Retina (tissue), 1 donor: ENCODE measurements around the gene ERP27.

ENCODE experiments used
- DNase-seq: peaks from one replicate; pipeline ENCODE4 v3.0.0-alpha.2; 2016

ERP27 gene

DNA sequence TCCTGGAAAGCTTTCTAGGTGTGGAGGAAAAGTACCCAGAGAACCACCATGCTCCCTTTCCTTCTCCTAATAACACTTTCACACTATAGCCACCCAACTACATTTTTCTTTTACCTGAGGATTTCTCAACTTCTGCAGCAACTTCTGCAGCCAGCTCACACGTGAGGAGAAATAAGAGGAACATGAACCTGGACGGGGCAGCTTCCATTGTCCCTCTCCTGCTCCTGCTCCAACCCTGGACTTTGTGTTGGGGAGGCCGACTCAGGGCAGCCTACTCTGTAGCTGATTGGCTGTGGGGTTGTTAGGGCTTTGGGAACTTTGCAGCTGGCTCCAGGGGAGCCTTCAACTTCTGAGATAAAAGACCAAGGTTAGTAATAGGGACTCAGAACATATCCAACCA lies at the start of gene ERP27:
Gene ERP27, minus strand, starts transcription at position 237 of the 400 bp plus-strand sequence. Its CDS starts 29 bp downstream, at position 208.
- DNase-seq = no peak

DNA sequence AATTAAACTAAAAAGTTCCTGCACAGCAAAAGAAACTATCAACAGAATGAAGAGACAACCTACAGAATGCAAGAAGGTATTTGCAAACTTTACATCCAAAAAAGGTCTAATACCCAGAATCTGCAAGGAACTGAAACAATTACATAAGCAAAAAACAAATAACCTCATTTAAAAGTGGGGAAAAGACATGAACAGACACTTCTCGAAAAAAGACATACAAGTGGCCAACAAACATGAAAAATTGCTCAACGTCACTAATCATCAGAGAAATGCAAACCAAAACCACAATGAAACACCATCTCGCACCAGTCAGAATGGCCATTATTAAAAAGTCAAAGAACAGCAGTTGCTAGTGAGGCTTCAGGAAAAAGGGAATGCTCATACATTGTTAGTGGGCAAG lies 49.7 kb upstream of the ERP27 start:
- no peak for DNase-seq

DNA sequence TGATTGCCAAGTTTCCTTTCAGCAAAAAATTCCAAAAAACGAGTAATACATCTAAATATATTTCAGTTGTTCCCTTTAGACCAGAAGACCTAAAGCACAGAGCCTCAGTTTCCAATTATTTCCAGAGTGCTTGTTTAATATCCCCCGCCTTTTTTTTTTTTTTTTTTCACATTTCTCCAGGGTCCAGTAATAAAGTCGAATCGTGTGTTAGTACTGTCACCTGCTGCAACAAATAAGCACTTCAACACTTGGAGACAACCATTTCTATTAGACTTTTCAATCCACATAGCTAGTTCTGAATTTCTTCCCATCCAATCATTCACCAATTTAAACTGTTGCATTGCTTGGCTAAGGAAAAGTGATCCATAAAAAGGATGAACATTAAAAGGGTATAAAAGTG lies 48.1 kb upstream of the ERP27 start:
- no peak for DNase-seq

DNA sequence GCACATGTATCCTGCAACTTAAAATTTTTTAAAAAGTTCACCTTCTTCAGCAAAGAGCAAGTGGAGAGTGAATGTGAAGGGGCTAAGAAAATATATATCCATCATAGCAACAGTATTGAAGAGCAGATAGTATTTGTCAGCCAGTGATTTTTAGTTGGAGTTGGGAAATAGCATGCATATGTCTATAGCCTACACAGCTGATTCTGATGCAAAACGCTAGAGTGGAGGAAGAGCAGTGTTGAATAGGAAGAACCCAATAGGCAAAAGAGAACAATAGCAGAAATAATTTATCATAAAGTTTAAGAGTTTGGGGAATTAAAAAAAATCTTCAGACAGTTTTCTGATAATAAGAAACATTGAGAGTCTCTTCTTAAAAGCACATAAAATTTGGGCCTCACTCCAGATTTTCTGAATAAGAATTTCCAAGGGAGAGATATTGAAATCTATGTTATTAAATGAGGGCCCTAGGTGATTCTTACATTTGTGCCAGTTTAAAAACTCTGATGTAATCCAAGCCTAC lies 46.5 kb upstream of the ERP27 start:
- DNase-seq = no peak

DNA sequence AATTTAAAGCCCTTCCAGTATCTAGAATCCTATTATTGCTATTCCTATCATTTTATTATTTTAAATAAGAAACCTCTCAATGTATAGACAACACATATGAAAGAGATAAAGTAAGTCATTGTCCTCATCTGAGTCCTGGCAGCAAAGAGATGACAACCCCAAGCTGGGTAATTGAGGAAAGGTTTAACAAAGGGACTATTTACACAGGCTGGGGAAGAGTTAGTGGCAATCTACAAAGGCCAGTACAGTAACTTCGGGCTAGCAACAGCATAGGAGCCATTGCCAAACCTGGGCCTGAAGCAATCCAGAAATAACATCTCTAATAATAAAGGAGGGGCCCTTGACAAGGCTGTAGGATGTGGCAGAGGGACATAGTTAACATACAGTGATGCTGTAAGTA lies 45.7 kb upstream of the ERP27 start:
- DNase-seq = no peak

DNA sequence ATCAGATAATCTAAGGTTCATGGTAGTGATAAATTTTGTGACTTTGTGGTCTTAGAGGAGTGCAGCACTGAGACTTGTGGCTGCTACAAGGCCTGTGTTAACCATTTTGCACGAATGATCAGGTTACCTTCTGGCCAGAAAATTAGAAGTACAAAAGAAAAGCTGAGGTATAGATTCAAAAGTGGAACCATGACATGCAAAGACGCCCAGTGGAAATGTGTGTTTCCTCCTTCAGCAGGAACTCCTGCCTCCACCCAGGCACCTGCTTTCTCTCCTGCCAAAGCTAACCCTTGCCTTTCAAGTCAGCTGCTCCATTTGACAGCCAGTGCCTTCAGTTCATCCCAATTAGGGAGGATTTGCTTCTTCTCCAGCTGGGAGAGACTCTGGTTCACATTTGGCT lies 44.7 kb upstream of the ERP27 start:
- no peak for DNase-seq

DNA sequence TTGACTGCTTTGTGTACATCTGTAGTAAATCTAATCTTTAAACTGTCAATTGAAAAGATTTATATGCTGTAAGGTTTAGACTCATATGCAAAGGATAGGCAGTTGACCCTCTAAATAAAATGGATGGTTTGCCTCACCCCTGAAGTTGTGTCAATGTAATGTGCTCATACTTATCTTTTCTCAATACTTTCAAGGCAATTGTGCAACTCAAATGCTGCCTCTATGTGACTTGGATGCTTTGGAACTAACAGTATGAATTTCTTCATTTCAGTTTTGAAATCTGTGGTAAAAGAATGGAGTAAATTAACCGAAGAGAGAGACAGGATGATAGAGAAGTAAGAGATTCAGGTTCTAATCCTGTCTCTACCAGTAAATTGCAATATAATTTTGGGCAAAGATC lies 44.2 kb upstream of the ERP27 start:
- no peak for DNase-seq

DNA sequence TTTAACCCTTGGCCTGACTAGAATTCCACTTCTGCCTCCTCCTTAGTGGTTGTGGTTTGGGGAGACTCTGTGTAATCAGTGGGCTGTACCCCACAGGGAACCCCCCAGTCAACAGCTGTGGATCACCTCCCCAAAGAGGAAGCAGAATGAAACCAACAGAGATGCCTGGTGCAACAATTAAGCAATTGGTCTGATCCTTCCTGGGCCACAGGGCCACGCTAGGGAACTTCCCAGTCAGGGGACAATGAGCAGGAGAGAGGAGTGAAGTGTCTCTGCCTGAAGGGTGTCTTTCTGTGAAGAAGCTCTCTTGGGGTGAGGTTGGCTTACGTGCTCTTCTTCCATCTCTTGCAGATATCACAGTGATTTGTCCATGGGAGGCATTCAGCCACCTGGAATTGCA lies 42.7 kb upstream of the ERP27 start:
- DNase-seq = no peak

DNA sequence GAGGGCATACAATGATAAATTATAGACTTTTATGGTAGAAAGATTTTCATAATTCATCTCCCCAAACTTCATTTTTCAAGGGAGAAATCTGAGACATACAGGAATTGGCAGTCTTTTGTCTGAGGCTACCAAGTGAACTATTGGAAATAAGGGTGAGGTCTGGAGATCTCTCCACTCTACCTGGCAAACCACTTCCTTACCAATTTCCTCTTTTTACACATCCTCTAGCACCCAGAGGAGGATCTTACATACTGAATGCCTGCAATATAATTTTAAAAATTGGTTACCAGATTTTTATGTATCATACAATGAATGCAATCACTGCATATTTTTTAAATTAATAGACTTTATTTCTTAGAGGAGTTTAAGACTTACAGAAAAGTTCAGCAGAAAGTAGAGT lies 41.1 kb upstream of the ERP27 start:
- DNase-seq = no peak

DNA sequence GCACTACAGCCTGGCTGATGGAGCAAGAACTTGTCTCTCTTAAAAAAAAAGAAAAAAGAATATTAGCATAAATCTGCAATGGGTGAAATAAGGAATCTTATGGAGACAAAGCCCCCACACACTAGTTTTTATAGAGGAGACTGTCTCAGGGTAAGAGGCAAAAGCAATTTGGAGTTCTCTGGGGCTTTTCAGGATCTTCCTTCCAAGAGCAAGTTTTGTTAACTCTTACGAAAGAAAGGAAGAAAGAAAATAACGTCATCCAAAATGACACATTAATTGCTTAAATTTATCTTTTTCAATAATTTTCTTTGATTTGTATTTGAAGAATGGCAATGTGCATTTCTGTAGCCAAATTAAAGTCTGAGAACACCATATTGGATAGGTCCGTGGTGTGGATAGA lies 38.3 kb upstream of the ERP27 start:
- DNase-seq = no peak

DNA sequence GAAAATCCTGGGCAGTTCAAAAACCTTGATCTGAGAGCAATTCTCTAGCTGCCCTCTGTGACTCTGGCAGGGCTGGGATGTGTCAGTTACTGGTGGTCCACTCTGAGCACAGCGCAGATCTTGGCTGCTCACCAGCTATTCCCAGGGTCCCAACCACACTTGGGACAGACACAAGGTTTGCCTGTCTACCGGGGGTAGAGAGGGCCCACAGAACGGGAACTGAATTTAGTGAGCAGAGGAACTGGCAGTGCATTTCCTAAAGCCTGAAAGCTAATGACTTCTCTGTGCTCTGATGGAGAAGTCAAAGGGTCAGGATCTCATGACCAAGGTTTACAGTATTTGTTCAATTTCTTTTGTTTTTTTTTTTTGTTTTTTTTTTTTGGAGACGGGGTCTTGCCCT lies 37.1 kb upstream of the ERP27 start:
- DNase-seq = no peak

DNA sequence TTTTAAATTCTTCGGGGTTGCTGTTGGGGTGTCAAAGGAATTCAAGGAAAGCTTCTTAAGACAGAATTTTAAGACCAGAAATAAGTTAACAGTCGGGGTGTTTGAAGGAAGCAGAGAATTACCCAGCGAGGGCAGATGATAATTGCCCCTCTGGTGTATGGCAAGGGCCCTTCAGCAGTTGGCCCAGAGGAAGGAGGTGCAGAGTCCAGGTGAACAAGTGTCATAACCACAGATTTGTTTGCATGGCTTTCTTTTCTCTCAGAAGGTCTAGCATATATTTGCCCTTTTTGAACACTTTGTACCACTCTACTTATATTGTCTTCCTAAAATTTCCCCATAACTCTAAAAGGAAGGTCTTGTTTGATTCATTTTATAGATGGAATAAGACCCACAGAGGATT lies 36.3 kb upstream of the ERP27 start:
- no peak for DNase-seq

DNA sequence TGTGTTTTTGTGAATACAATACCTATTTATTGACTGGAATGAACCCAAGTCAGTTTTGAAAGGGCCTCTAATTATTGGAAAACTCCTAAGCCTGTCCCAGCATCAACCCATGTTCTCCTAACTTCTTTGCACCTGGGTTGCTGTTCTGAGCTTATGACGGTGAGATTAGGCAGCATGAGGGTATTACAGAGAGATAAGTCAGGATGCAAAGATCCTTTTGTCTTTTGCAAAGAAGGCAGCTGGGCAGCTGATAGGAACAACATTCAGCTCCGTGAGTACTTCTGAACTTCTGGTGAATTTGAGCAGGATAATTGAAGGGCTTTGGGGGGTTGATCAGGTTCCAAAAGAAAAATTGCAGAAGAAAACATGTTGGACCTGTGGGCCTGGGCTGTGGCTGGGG lies 34.5 kb upstream of the ERP27 start, which contains the start of gene PDE6H:
Gene PDE6H, plus strand, starts transcription at position 227 of the 400 bp plus-strand sequence. CDS start 4,971 bp downstream, outside the sequence.
- DNase-seq = no peak

DNA sequence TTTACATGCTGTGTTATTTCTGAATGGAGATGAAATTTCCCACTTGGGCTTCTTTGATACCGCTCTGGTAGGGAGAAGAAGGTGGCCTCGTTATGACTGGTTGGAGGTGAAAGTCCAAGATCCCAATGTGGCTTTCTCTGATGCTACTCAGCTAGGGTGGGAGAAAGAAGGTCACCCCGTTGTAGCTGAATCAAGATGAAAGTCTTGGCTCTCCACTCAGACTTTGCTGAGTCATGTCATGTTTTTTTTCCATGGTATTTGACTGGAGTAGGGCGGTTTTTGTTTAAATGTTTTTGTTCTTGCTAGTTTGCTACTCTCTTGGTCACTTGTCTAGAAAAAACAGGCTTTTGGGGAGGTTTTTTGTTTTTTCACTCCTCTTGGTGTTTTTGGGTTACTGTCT lies 32.1 kb upstream of the ERP27 start:
- no peak for DNase-seq

DNA sequence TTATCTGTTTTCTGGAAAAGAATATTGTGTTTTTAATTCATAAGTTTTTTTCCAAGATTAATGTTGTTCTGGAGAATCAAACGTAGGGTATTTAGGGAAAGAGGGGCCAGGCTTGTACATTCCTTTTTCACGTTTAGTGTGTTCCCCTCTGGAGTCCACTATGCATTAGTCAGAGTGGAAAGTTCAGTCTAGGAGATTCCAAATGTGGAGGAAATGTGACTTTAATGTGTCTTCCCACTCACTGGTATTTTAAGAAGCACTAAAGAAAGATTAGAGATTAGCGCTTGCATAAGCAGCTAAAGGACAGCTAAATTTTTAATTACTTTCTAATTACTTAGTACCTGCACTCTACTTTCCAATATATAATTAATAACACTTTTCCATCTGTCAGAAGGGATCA lies 30.1 kb upstream of the ERP27 start:
- no peak for DNase-seq

DNA sequence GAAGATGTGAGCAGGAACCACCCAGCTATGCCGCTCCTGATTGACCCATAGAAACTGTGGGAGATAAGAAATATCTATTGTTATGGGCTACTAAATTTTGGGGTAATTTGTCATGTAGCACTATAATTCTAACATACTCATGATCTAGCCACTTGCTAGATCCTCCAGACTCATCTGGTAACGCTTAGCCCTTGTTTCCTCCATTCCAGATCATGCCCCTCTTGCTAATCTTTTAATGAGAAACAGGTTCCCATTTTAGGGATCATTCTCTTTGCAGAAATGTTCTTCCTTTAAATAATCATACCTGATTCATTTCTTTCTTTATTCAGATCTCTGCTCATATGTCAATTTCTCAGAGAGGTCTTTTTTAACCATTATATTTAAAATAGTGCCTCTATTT lies 26.9 kb upstream of the ERP27 start:
- DNase-seq = no peak

DNA sequence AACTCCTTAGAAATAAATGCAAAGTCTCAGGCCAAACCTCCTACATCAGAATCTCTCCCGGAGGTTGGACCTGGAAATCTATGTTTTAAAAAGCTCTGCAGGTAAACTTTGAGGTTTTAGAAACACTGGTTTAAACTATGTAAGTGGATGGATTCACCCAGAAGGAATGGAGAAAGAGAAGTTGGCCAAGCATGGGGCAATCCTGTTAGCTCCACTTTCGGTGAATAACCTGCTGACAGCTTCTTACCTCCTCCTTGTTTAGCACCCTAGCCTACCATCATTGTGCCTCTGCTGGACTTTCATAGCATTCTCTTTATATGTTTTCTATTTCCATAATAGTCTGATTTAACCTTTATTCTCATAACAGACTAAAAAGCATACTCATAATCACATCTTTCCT lies 26.1 kb upstream of the ERP27 start:
- no peak for DNase-seq

DNA sequence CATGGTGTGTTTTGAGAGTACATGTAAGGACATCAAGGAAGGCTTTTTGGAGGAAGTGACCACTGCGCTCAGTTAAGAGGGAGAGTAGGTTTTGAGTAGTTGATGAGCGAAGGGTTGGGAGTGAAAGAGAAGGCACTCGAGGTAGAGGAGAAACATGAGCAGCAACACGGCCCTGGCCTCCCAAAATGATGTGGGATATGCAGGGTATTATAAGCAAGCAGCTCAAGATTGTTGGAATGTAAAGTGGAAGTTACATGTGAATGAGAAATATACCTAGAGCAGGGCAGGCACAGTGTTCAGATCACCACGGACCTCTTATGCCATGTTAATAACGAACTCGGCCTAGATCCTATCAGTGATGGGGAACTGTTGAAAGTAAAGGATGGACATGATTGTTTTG lies 25.2 kb upstream of the ERP27 start:
- no peak for DNase-seq

DNA sequence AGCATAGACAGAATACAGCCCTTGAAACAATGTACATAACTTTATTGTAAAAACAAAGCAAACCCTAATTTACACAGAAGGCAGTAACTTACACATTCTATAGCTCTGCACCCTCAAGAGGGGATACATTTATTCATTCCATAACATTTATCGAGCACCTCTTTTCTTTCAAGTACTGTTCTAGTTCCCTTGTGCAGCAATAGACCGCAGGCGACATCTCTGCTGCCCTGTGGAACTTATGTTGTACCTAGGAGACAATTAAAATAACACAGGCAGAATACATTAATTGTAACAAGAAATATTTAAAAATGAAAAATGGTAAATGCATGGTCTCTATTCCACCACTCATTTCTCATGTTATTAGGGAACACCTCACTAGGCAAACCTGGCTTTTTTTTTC lies 24.5 kb upstream of the ERP27 start:
- no peak for DNase-seq

DNA sequence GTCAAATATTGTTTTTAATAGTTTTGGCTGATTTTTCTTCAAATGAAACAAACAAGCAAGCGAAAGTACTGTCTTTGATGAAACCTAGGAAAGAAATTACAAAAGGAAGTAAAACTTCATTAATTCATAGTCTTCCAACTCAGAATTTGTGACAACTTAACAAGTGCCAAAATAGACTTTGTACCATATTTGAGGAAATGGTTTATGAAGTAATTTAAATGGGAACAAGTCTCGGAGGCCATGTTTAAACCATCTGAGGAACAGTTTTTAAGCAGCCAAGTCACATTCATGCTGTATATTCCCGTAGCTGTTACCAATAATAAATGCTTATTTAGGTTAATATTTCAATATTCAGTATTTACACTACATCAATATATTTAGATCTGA lies 23.8 kb upstream of the ERP27 start:
- DNase-seq = no peak

DNA sequence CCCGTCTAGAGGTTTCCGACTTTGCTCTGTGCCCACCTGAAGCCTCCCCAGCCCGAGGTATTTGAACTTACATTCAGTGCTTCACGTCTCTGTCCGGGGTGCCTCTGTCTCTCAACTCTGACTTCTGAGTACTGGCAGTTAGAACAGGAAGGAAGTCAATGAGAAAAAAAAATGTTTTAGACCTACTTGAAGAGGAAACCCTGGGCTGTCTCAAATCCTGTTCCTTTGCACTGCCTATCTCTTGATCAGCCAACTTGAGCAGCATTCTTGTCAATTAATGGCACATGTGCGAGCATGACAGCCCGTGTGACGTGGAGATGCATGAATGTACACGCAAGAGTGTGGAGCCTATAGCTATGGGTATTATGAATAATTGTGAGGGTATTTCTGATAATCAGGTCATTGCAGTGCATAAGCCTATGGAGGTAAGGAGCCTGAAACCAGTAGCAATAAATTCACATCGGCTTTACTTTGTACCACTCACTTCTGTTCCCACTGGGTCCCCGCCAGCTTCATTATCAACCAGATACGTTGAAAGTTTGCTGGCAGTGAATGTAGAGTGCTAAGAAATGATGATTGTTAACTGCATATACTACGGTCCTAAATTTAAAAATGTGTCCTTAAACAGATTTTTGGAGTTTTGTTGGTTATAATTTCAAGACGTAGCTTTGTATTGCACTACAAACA lies 23.3 kb upstream of the ERP27 start, which contains the start of gene ARHGDIB:
Gene ARHGDIB, minus strand, starts transcription at position 136 of the 687 bp plus-strand sequence. CDS start 10,889 bp downstream, outside the sequence.
- DNase-seq = no peak

DNA sequence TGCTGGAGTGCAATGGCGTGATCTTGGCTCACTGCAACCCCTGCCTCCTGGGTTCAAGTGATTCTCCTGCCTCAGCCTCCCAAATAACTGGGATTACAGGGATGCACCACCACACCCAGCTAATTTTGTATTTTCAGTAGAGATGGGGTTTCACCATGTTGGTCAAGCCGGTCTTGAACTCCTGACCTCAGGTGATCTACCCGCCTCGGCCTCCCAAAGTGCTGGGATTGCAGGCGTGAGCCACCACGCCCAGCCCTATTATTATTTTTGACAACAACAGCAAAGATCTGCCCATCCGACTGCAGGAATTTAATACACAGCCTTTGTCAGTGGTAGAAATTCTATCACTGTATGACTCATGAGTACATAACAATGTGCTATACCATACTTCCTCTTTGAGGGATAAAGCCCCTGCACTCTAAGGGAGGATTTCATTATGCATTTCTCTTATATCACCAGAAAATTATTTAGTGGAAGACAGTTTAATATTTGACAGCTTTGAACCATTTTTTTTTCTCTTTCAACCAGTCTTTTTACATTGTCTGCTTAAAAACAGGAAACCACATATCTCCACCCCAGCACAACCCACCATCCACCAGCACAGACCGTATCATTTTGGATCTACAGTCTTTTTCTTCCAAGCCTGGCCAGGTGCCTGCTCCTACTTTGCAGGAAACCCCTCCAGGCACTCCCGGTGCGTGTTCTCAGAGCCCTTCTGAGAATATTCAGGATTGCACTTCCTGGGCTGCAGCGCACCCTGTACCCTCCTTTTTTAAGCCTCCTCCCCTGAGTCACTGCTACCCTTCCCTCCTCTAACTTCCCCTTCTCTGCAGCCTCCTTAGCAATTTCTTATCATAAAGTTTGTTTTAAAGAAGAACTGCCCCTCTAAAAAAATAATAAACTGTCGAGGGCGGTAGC lies 22.5 kb upstream of the ERP27 start:
- no peak for DNase-seq

DNA sequence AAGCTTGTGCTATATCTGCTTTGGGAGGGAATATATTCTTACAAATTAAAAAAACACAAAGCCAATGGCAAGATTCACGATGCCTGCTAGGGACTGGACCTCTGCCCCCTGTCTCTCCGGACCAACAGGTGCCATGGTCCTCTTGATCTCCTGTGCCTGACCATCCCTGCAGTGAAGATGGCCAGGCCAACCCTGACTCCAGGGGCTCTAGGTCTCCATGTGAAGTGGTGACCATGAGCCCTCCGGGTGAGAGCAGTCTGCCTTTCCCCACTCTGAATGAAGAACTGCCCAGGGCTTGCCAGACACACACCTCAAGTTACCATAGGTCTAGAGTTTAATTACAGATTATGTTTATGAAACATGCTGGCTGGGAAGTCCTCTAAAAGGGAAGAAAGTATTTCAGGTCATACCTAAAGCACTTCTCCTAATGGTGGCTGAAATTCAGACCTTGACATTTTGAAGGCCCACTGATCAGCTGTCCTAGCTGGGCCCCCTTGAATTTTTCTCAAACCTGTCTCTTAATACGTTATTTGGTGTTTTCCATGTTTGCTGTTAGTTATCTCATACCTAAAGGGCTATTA lies 21.7 kb upstream of the ERP27 start:
- no peak for DNase-seq

DNA sequence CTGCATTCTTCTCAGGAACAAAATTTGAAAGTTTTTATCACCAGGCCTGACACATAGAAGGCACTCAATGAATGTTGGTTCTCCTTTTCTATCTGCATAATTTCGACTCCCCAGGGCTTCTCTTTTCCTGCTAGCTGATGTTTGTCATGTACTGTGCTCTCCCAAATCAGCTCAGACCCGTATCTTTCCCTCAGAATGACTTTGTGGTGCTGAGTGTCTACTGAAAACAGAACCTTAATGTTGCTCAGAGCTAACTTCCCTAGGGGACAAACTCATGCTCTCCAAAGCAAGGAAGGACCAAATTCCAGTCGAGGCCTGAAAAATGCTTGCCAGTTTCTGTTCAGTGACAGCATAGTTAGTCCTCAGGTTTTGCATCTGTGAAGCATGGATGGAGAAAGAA lies 21.1 kb upstream of the ERP27 start:
- DNase-seq = no peak
